GM19025 (cell line): ENCODE results near the gene CCDC127.

Experiments used
- ATAC-seq: cut with Tn5 transposase; IDR thresholded peaks from one replicate; pipeline ENCODE4 v1.9.1; 2021; ENCODE audit warnings: mild to moderate bottlenecking, low read depth, moderate library complexity; ENCODE audit not compliant: unreplicated experiment

CCDC127 gene

GRCh38 chr5:160921-161802, 56.8 kb downstream of the CCDC127 start:
- ATAC-seq: no peak

- no peak for ATAC-seq
Measured at GRCh38 chr5:160173-160510, 57.8 kb downstream of the CCDC127 start.

- no peak for ATAC-seq
Measured at GRCh38 chr5:159448-160172, 58.3 kb downstream of the CCDC127 start.

- no peak for ATAC-seq
Measured at GRCh38 chr5:158807-159447, 59.0 kb downstream of the CCDC127 start.

- ATAC-seq: no peak
Measured at GRCh38 chr5:157801-158200, 60.2 kb downstream of the CCDC127 start.

- no peak for ATAC-seq
Measured at GRCh38 chr5:157126-157715, 60.7 kb downstream of the CCDC127 start.

GRCh38 chr5:156411-157072, 61.4 kb downstream of the CCDC127 start:
- no peak for ATAC-seq

GRCh38 chr5:155651-156410, 62.1 kb downstream of the CCDC127 start:
- ATAC-seq: no peak

DNA sequence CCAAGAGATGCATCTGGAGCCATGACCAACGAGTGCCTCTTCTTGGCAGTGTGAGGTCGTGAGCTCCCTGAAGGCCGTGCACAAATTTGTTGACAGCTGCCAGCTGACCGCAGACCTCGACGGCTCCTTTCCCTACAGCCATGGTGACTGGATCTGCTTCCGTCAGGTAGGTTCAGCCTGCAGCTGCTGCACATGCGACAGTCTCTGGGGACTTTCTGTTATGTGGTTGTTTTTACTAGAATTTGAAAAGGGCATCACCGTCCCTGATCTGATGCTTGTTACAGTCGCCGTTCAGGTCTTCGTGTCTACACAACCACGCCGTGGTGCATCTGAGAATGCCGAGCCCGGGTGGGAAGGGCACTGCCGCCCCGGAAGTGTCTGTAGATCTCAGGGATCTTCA, 63.1 kb downstream of the CCDC127 start:
- no peak for ATAC-seq

- no peak for ATAC-seq
Measured at GRCh38 chr5:154236-154635, 63.7 kb downstream of the CCDC127 start.

DNA sequence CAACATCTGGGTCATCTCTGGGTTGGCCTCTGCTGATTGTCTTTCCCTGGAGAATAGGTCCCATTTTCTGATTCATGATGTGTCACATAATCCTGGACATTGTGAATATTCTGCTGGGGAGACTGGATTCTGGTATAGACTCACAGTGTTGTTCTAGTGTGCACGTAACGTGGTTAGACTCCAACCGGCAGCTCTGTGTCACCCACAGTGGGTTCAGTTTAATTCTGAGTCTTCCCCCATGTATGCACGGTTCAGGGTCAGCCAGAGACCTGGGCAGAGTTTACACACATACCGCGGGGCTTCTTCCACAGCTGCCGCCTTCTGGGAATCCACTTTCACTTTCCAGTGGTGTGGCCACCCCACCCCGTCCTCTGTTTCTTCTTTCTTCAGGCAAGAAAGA, 64.7 kb downstream of the CCDC127 start:
- no peak for ATAC-seq

GRCh38 chr5:152077-152476, 65.9 kb downstream of the CCDC127 start:
- ATAC-seq: no peak

DNA sequence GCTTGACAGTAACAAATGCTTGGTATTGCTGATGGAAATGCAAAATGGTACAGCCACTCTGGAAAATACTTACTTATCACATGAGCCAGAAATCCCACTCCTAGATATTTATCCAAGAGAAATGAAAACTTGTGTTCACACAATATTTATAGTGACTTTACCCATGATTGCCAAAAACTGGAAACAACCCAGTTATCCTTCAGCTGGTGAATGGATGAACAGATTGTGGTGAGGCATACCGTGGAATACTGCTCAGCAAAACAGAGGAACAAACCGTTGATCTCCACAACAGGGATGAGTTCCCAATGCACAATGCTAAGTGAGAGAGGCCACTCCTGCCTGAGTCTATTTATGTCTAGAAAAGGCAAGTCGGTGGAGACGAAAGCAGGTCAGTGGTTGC, 67.2 kb downstream of the CCDC127 start:
- no peak for ATAC-seq

DNA sequence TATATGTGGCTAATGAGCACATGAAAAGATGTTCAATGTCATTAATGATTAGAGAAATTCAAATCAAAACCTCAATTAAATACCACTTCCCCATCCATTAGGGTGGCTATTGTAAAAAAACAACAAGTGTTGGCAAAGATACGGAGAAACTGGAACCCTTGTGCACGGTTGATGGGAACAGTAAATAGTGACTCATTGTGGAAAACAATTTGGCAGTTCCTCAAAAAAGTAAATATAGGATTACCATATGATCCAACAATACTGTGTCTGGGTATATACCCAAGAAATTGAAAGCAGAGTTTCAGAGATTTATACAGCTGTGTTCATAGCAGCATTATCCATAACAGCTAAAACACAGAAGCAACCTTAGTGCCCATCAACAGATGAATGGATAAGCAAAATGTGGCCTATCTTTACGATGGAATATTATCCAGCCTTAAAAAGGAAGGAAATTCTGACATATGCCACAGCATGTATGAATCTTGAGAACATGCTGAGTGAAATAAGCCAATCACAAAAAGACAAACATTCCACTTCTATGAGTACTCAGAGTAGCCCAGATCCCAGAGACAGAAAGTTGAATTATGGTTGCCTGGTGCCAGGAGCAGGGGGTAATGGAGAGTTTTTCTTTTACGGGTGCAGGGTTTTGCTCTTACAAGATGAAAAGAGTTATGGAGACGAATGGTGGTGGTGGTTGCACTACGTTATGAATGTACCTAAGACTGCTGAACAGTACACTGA, 68.0 kb downstream of the CCDC127 start:
- no peak for ATAC-seq

DNA sequence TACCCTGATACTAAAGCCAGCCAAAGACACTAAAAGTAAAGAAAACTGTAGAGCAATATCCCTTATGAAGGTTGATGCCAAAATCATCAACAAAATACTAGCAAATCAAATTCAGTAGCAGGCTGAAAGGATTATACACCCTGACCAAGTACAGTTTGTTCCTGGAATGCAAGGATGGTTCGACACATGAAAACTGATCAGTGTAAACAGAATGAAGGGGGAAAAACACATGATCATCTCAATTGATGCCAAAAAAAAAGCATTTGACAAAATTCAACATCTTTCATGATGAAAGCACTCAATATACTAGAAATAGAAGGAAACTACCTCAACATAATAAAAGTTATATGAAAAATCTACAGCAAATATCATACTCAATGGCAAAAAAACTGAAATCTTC, 70.2 kb downstream of the CCDC127 start:
- ATAC-seq: no peak
